AML-193 (cell line): ENCODE measurements around the gene VSTM2B.

ENCODE experiments used
- DNase-seq, 2 experiments: peaks; one replicate each; lab custom pipeline; 2025; lab: John Stamatoyannopoulos, UW

Gene VSTM2B

DNA sequence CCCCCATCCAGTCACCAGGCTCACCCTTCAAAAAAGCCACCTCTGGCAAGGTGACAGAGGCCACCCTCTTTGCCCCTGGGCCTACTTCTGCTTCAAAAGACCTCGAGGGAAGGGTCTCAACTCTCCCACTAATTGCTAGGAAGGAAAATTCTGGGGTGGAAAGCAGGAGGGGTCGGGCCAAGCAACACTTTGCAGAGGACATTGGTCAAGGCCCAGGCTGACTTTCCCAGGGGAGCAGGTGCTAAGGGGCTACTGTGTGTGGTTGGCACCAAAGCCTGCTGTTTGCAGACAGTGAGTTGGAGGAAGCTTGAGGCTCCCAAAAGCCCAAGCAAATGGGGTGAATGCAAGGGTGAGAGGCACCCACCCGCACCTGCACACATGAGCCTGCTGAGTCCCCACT is 28.6 kb upstream of the VSTM2B start:
- DNase-seq, result no peak

DNA sequence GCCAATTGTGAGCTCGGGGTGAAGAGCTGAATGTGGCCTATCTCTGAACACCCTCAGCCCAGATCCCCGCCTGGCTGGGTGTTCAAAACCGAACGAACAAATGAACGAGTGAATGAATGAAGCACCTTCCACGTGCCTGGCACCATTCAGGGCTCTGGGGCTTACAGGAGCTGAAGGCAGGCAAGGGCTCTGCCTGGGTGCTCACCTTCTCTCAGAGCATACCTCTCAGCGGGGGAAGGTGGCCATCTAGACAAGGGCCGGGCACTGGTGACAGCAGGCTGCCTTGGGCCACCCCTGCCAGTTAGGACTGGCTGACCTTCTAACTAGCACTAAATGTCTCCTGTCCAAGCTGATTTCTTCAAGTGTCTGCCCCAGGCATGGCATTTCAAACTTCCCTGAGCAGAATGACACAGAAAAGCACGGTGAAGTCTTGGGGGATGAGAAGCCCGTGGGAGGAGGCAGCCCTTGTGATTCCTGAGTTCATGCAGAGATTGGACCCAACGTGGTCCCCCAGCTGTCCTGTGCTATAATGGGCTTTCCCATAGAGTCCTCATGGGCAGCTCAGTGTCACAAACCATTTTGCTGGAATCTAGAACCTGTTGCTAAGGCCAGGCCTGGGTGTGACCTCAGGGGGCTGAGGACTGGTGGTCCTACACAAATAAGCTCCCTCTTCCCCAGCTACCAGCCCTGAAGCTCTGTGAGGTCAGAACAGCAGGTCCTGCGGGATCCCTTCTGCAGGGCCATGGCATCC is 27.9 kb upstream of the VSTM2B start:
- no peak for DNase-seq

DNA sequence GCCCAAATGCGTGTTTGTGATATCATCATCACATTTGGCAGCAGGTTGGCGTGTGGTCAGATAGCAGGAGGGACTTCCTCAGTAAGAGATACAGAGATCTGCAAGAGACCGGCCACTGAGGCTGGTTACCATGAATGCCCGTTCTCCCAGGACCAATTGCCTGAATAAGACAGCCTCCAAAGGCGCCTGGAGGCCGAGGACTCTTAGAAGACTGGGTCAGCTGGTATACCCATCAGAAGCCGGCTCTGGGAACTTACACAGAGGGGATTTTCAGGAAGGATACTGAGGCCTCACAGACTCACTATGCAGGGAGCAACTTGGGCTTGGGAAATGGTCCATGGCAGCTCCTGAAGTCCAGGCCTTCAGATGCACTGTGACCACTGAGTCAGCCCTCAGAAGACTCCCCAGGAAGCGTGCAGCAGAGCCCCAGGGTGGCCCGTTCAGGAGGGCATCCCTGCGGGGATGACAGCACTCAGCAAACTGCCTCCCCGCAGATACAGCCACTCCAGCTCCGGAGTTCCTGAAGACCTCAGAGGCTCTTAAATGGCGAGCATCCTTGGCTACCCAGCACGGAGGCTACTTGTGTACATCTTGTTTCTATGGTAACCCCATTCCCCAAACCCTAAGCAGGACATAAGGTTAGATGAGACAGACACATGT is 26.4 kb upstream of the VSTM2B start:
- no peak for DNase-seq

DNA sequence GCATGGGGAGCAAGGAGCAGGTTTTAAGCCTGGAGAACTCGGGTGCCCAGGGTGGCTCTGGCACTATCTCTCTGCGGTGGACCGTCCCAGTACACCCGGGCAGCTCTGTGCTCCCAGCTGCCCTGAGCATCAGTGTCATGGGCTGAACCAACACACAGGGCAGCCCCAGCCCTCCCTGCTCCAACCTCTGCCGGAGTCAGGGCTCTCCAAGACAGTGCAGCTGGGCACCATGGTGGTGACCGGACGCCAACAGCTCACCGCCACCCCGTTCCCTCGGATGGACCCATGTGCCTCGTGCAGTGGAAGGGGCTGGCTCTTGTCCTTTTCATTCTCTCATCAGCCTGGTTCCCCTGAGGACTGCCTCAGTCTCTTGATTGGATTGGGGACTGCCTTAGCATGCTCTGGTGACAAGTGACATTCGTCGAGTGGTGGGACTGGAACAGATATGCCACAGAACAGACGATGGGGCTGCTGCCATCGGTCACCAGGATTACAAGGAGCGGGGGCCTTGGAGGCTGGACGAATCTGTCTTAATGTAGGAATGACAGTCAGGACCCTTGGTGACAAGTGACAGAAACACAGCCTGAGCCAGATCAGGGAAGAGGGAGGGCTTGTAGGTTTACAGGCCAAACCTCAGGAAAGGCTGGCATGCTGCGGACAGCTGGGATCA is 25.7 kb upstream of the VSTM2B start:
- no peak for DNase-seq

DNA sequence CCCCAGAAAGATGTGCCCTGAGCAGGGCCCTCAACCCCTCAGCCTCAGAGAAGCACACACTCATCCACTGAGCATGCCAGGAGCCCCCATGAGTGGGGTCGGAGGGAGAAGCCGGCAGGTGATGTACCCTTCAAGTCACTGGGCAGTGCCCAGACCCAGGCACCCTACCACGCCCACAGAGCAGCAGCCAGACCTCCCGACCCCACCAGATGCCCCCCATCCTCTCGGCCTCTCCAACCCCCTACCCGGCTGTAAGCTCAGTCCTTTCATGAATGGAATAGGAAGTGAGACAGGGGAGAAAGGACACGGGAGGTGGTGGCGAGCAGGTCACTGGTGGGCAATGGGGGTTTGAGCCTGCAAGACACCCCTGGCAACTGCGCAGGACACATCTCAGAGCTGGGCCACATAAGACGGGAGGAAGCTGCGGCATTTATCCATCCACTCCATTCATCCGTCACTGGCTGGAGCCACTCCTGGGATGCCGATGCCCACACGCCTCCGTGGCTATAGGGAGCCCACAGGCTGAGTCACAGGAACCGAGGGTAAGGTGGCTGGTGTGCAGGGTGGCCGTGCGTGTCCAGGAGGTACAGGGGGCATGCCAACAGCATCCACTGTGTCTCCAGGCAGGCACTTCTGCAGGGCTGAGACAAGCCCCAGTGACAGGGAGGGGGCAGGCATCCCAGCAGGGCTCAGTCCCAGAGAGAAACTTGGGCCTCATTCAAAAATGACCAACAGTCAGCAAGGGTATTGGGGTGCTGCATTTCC is 23.8 kb upstream of the VSTM2B start:
- no peak for DNase-seq

DNA sequence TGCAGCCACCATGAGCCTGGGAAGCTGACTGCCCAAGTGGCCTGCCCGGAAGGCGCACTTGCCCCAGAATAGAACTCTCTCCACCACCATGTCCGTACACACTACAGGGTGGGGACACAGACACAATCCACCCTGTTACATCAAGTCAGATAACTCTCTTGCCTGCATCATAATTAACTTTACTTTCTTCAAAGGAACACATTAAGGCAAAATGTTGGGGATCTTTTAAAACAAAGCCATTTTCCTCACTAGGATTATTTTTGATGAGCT is 23.3 kb upstream of the VSTM2B start:
- DNase-seq, result no peak

DNA sequence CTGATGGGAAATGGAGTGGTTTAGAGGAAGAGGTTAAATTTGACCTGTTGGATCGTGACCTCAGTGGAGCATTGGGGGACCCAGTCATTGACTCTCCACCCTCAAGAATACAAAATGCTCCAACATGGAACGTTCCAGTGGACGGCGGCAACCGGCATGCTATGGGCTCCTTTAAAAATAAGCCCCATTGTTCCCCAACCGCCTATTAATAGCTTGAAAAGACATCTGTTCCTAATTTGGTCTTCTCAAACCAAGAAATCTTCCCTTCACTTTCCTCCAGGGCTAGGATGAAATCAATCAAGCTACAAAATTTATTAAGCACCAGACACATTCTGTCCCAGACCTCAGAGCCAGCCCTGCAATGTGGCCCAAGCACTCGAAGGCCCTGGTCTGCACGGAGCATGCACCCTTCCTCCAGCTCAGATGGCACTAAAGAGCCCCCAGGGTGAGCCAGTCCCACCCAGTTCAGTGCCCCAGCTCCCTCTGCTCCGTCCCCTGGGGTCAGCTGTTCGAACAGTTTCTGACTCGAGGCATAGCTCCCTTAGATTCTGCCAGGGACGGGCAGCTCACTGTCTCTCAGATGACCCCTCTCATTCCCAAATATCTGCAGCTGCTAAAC is 22.5 kb upstream of the VSTM2B start:
- DNase-seq, result no peak

DNA sequence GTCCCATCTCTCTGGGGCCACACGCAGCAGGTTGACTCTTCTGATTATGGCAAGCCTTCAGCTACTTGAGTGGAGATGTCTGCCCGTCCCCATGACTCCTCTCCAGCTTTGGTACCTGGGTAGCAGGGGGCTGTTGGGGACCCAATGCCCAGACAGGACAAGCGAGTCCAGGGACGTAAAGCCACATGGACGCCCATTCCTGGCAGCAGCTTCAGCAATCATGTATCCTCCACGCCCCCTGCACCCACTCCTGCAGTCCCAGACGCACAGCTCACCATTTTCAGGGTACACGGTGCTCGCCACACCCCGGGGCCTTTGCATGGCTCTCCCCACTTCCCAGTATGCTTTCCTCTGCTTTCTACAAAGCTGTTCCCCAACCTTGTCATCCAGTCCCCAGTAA is 22.0 kb upstream of the VSTM2B start:
- DNase-seq, result no peak

DNA sequence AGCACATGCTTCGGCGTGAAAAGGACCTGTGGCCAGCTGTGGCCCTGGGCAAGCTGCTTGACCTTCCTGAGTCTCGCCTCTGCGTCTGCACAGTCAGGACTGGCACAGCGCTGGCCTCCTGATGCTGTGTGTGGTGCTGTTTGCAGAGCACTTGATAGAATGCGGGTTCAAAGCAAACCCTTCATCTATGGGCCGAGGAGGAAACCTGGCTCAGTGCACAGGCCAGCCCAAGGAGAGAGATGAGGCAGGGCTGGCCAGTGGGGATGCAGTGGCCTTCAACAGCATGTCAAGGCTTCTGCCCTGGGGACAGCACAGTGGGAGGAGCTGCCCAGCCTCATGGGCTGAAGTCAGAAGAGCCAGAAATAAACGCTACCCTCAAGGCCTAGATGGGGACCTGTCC is 21.3 kb upstream of the VSTM2B start:
- DNase-seq, result no peak

DNA sequence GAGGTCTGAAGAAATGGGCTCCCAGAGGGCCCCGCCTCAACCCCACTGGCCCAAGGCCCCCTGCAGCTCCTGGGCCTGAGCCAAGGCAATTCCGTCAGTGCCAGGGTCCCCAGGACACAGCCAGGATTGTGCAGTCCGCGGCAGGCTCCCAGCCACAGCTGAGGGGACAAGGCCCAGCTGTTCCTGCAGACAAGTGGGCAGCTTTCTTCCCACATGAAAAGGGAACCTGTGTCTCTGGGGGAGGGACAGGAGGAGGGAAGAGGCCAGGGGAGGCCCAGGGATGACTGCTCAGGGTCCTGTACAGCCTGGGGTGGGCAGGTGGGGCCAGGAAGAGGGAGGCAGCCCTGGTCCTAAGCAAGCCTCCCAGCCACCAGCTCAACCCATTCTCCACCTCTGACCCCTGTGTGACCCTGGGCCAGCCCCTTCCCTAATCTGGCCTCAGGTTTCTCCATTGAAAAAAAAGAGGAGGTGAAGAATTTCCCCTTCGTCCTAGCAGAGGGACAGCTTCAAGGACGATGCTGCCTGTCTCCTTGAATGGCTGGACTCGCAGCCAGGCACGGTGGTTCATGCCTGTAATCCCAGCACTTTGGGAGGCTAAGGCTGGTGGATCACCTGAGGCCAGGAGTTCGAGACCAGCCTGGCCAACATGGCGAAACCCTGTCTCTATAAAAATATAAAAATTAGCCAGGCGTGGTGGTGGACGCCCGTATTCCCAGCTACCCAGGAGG is 20.5 kb upstream of the VSTM2B start:
- DNase-seq, result no peak

DNA sequence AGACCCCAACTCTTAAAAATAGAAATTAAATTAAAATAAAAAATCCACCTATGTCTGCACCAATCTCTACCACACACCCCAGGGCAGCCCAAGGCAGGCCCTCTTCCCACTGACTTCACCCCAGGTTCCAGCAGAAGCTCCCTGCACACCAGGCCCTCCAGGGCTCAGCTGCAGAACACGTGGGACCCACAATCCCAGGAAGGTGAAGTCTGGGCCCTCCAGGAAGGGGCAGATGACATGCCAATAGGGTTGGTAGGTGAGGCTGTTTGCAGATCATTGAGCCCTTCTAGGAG is 19.2 kb upstream of the VSTM2B start:
- no peak for DNase-seq

DNA sequence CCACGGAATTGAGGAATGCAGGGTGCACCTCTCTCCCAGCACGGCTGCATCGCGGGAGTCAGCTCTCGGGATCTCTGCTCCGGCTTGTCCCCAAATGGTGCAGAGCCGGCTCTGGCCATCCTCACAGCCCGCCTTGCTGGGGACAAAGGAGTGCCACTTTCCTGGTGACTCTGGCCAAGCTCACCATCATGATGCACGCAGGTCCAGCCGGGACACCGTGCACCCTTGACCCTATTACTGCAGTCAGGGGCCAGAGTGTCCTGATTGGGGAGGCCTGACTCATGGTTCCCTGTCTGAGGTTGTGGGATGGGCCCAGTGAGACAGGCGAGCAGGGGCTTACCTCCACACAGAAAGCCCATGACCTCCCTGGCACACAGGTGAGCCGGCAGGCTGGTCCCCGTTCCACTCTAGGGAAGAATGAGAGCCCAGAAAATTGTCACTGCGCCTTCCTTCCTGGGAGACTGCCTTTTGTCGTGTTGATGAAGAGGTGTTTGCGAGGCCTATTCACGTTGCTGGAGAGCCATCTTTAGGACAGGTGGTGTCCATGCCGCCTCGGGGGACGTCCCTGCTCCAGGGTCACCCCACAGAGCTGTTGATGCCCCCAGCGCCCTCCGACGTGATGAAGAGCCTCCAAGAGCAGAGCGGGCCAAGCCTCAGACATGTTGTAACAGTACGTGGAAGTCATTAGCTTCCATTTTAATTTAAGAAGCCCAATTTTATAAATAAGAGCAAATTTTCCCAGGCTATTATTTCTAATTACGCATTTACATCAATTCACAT is 18.5 kb upstream of the VSTM2B start:
- no peak for DNase-seq

DNA sequence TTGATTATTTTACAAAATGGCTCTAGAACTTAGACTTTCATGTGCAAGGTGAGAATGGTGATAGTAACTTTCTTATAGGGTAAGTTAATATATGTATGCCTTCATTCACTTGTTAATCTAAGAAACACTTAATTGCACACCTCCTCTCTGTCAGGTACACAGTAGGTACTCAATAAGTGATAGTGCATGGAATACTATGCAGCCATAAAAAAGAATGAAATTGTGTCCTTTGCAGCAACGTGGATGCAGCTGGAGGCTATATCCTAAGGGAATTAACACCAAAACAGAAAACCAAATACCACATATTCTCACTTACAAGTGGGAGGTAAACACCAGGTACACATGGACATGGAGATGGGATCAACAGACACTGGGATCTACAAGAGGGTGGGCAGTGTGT is 17.6 kb upstream of the VSTM2B start:
- no peak for DNase-seq

DNA sequence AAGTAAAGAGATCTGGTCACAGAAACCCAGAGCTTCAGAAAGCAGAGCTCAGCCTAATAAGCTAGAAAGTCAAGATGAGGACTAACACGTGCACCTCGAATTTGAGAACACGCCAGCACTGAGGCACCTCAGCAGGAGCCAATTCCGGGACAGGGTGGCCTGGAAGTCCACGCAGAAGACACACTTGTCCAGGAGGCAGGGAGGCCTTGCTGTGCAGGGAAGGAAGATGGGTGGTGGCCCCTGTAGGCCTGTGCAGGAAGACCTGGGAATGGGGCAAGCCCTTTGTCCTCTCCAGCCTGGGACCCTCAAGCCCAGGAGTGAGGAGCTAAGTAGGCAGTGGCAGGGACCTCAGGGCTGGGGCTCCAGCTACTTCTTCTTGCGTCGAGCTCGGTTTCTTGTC is 16.3 kb upstream of the VSTM2B start:
- DNase-seq, result no peak

DNA sequence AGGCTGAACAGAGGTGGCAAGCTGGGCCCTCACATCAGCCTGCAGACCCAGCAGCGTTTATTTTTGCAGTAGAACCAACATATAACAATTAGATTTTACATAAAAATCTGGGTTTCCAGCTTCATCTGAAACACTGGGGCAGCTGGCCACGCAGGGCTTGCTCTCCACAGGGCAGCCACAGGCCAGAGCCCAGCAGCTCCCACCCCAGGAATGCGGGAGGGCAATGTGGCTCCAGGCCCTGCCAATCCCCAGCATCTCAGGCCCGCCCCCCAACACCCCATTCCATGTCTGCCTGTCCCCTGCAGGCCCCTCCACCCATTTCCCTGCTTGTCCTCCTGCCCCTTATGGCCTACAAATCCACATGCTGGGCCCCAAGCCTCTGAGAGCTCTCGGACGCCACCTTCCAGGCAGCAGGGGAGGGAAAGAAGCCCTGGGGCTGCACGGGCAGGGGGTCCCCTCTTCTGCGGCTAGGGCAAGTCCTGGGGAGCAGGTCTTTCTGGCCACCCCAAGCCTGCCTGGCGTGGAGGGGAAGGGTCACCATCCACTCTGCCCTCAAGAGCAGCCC is 15.0 kb upstream of the VSTM2B start:
- DNase-seq, result no peak

DNA sequence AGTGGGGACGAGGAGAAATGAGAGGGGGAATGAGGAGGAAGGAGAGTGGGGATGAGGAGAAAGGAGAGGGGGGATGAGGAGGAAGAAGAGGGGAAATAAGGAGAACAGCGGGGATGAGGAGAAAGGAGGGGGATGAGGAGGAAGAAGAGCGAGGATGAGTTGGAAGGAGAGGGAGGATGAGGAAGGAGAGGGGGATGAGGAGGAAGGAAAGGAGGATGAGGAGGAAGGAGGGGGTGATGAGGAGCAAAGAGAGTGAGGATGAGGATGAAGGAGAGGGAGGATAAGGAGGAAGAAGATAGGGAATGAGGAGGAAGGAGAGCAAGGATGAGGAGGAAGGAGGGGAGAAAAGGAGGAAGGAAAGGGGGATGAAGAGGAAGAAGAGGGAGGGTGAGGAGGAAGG is 14.0 kb upstream of the VSTM2B start:
- DNase-seq, result no peak

DNA sequence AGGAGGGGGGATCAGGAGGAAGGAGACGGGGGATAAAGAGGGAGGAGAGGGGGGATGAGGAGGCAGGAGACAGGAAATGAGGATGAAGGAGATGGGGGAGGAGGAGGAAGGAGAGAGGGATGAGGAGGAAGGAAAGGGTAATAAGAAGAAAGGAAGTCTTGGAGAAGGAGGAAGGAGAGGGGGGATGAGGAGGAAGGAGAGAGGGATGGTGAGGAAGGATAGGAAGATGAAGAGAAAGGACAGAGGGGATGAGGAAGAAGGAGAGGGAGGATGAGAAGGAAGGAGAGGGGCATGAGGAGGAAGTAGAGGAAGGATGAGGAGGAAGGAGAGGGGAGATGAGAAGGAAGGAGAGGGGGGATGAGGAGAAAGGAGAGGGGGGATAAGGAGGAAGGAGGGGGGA is 13.0 kb upstream of the VSTM2B start:
- DNase-seq, result no peak

DNA sequence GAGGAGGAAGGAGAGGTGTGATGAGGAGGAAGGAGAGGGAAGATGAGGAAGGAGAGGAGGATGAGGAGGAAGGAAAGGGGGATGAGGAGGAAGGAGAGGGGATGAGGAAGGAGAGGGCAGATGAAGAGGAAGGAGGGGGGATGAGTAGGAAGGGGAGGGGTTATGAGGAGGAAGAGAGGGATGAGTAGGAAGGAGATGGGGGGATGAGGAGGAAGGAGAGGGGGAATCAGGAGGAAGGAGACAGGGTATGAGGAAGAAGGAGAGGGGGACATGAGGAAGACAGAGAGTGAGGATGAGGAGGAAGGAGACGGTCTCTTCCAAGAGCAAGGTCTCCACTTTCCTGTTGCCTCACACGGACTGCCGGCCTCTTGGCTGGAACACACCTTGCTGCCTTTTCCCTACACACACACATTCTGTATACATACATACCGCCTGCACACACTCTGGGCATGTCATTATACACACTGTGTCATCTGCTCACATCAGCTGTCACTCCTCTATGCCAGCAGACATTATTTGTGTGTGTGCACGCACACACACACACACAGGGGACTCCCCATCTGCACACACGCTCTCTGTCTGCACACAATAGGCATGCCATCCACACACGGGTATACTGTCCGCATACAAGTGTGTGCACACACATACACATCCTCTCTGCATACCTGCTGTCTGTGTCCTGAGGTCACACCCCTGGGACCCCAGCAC is 11.1 kb upstream of the VSTM2B start:
- DNase-seq, result no peak

DNA sequence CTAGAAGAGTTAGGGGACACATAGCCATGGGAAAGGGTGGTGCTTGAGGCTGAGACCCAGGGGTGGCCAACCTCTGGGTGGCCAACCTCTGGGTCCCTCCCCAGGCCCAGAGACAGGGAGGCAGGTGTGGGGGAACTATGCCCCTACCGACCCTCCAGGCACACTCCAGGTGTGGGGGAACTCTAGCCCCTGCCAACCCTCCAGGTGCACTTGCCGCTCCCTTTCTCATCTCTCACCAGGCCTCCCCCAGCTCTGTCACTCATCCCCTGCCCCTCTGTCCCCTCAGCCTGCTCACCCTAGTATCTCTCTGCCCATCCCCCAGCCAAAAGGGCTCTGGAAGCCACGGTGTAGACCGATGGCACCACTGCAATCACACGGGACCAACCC is 10.6 kb upstream of the VSTM2B start:
- no peak for DNase-seq

DNA sequence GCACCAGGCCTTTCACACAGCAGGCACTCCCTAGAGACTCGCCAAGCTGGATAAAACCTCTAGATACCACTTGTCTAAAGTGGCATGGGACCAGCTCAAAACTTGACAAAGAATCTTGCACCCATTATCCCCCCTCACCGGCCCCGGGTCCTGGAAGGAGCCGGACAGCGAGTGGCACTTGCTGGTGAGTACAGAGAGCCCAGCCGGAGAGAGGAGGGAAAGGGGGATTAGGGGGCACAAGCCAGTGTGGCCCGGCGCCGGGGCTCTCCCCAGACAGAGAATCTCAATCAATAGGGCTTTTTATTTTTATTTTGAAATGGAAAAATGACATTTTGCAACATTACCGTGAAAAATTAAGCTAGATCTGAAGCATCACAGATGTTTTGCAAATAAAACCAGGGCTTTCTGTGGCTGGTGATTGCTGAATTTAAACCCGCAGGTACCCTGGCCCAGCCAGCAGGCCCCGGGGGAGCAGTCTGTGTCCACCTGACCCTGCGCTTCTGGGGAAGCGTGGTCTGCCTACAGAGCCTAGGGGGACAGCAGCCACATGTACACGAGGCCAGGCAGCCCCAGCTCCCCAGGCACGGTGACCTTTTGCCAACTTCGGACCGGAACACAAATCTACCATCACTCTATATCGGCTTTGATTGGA is 10.0 kb upstream of the VSTM2B start:
- no peak for DNase-seq
